IPS-15b (cell line): Measurements from ENCODE around the gene FOXC2.

ENCODE experiments used
- H3K27me3 ChIP-seq: one replicate; pipeline ENCODE4 v1.6.1; 2013; ENCODE audit warnings: low read length; ENCODE audit not compliant: control insufficient read depth, insufficient read depth
- H3K36me3 ChIP-seq: one replicate; pipeline ENCODE4 v1.6.1; 2013; ENCODE audit warnings: low read length; ENCODE audit not compliant: control insufficient read depth, insufficient read depth
- H3K4me1 ChIP-seq: one replicate; pipeline ENCODE4 v1.6.1; 2013; ENCODE audit warnings: mild to moderate bottlenecking, low read length; ENCODE audit not compliant: control insufficient read depth, insufficient read depth
- H3K4me3 ChIP-seq: one replicate; pipeline ENCODE4 v1.5.1; 2013; ENCODE audit warnings: low read depth, low read length
- H3K9ac ChIP-seq: one replicate; pipeline ENCODE4 v1.6.1; 2013; ENCODE audit warnings: low read depth, mild to moderate bottlenecking, low read length
- H3K9me3 ChIP-seq: one replicate; pipeline ENCODE4 v1.6.1; 2013; ENCODE audit warnings: mild to moderate bottlenecking, low read length; ENCODE audit not compliant: control insufficient read depth, insufficient read depth

The FOXC2 gene

GRCh38 chr16:86602521-86602920 is 35.9 kb downstream of the FOXC2 start:
- Histone ChIP-seq H3K4me3 (no peak overlapping the region), H3K4me1 (no peaks in the 10 kb centered on the region), H3K27me3 (no peaks in the 10 kb centered on the region), H3K36me3 (no peaks in the 10 kb centered on the region), H3K9me3 (no peaks in the 10 kb centered on the region), H3K9ac (no peak overlapping the region)

DNA sequence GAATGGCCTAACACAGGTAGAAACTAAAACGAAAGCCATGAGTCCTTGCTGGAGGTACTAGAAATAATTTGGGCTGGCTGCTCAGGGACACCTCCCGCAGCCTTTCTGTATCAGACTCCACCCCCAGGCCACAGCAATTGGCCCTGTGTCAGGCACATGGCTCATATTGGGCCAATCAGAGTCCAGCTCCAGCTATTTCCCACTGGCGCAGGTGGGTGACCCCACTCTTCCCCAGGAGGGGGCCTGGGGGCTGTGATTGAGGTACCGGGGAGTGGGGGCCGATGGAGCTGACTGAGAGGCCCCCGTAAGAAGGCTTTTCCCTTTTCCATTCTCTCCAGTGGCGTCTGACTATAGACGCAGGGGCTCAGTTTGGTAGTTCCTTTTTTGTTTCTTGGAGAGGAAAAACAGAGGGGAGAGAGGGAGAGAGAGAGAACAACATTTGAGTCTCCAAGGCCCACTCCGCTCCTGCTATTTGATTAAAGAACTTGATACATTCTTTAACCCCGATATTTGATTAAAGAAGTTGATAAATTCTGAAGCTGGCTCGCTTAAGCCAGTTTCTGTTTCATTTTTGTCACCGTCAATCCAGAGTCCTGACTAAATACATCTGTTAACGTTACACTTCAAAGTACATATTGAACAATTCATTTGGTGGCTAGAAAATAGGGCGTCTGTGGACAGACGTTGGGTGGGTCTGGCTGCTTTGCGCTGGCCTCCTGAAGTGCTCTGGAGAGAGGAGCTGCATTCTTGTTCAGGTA is 38.0 kb downstream of the FOXC2 start:
- H3K9ac ChIP-seq, result no peak overlapping the region
- no peaks in the 10 kb centered on the region for H3K9me3 ChIP-seq
- H3K36me3 ChIP-seq, result no peaks in the 10 kb centered on the region
- no peaks in the 10 kb centered on the region for H3K4me1 ChIP-seq
- no peaks in the 10 kb centered on the region for H3K27me3 ChIP-seq
- H3K4me3 ChIP-seq, result no peak overlapping the region

DNA sequence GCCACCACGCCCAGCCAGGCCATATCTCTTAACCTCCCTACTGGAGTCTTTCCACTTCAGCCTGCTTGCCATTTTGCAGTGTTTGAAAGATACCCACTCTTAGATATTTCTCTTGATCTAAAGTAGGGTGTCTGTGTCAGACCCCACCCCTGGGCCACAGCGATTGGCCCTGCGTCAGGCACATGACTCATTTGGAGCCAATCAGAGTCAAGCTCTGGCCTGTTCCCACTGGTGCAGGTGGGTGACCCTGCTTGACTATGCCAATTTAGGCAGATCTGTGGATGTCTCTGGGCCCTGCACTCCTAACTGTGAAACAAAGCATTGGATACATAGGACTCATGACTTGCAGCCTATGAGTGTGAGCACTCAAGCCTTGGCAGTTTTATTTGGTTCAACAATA is 39.3 kb downstream of the FOXC2 start:
- H3K9ac ChIP-seq, result no peak overlapping the region
- H3K36me3 ChIP-seq, result no peaks in the 10 kb centered on the region
- H3K4me3 ChIP-seq, result no peak overlapping the region
- H3K4me1 ChIP-seq, result no peaks in the 10 kb centered on the region
- no peaks in the 10 kb centered on the region for H3K27me3 ChIP-seq
- H3K9me3 ChIP-seq, result no peaks in the 10 kb centered on the region

DNA sequence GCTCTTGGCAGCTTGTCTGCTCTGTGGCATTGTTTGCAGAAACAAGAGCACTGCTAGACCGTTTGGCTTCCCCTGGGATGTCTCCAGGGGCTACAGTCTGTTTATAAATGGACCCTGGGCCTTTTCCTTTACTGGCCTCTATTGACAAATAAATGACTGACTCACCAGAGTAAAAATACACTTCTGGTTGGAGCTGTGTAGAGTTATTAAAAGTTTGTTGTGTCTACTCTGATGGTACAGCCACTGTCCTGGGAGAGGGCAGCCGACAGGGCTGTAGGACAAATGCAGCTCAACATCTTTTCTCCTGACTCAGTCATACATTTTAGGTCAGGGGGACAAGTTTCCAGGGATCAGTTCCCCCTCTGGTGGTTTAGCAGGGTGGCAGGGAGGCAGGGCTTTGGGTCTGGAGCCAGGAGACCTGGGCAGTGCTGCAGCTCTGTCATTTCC is 41.7 kb downstream of the FOXC2 start:
- H3K9me3 ChIP-seq, result no peaks in the 10 kb centered on the region

DNA sequence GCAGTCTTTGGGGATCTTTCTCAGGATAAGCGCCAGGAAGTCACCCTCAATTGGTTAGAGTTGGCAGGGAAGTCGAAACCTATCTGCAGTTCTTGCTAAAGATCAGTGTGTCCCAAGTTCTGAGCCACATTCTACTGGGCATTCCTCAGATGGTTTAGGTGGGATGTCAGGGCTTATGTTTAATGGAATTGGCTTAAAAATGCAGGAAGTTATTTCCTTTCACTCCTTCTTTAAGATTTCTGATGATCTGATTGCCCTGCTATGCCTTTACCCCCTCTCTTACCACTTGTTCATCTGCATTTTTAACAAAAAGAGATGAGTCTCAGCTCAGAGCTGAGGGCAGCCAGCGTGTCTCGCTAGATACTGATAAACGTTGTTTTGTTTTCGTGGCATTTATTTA is 42.5 kb downstream of the FOXC2 start:
- no peak overlapping the region for H3K4me3 ChIP-seq
- H3K9me3 ChIP-seq, result no peaks in the 10 kb centered on the region
- no peaks in the 10 kb centered on the region for H3K4me1 ChIP-seq
- H3K36me3 ChIP-seq, result no peaks in the 10 kb centered on the region
- H3K9ac ChIP-seq, result no peak overlapping the region
- H3K27me3 ChIP-seq, result no peaks in the 10 kb centered on the region

More for the DNA sequence above, 41.7 kb downstream of the FOXC2 start:
- H3K27me3 ChIP-seq, result no peaks in the 10 kb centered on the region
- no peaks in the 10 kb centered on the region for H3K4me1 ChIP-seq
- no peak overlapping the region for H3K9ac ChIP-seq
- no peaks in the 10 kb centered on the region for H3K36me3 ChIP-seq
- no peak overlapping the region for H3K4me3 ChIP-seq

DNA sequence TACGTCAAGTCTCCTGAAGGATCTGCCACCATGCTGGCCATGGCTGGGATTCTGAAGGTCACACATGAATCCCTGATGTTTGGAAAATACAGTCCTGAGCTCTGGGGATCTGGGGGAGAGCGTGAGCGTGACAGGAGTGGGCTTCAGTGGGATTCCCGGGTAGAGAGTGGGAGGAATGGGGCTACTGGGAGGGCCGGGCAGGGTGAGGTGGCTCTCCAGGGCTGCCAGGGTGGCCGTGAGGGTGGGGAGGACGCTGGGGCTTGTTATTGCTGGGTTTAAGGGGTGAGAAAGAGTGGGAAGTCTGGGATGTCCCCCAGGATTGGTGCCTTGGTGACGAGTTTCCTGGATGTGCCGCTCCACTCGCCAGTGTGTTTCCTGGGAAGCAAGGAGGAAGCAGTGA is 43.0 kb downstream of the FOXC2 start:
- no peaks in the 10 kb centered on the region for H3K9me3 ChIP-seq
- no peaks in the 10 kb centered on the region for H3K4me1 ChIP-seq
- H3K4me3 ChIP-seq, result no peak overlapping the region
- no peaks in the 10 kb centered on the region for H3K27me3 ChIP-seq
- H3K36me3 ChIP-seq, result no peaks in the 10 kb centered on the region
- no peak overlapping the region for H3K9ac ChIP-seq

DNA sequence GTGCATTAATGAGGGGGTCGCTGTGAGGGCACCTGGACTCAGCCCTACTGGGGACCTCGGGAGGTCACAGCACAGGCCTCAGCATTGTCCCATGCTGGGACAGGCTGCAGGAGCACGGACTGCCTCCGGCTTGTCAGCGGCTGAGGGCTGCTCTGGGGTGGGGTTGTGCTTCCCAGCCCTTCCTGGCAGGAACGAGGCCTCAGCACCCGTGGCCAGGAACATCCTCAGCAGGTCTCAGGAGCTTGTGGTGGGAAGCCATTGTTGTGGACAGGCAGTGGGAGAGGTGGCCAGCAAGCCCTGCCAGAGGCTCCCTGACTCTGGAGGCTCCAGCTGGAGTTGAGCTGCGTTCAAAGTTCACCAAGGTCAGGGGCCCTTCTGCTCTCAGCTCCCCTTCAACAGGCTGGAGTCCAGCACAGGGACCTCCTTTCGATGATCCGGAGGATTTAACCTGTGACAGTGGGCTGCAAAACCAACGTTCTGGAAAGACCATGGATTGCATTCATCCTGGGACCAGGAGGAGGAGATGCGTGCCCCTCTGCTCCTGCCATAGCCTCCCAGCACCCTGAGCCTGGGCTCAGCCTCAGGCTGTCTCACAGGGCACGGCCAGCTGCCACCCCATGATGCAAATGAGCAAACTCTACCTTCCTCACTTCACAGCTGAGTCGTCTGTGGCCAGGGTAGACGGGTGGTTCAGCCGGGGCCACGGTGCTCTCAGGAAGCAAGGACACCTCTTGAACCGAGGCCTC is 44.3 kb downstream of the FOXC2 start:
- H3K4me1 ChIP-seq, result no peaks in the 10 kb centered on the region
- H3K9ac ChIP-seq, result no peak overlapping the region
- no peak overlapping the region for H3K4me3 ChIP-seq
- H3K27me3 ChIP-seq, result no peaks in the 10 kb centered on the region
- no peaks in the 10 kb centered on the region for H3K9me3 ChIP-seq
- H3K36me3 ChIP-seq, result no peaks in the 10 kb centered on the region

- Histone ChIP-seq H3K4me1 (no peaks in the 10 kb centered on the region), H3K36me3 (no peaks in the 10 kb centered on the region), H3K9ac (no peak overlapping the region), H3K27me3 (no peaks in the 10 kb centered on the region), H3K9me3 (no peaks in the 10 kb centered on the region), H3K4me3 (no peak overlapping the region)
These were observed 44.9 kb downstream of the FOXC2 start for GRCh38 chr16:86611525-86611855.

GRCh38 chr16:86611941-86612340 is 45.3 kb downstream of the FOXC2 start:
- Histone ChIP-seq H3K9ac (no peak overlapping the region), H3K9me3 (no peaks in the 10 kb centered on the region), H3K27me3 (no peaks in the 10 kb centered on the region), H3K4me3 (no peak overlapping the region), H3K36me3 (no peaks in the 10 kb centered on the region), H3K4me1 (no peaks in the 10 kb centered on the region)

GRCh38 chr16:86614699-86615098 is 48.1 kb downstream of the FOXC2 start:
- H3K9ac ChIP-seq, result no peak overlapping the region
- H3K4me3 ChIP-seq, result no peak overlapping the region
- no peaks in the 10 kb centered on the region for H3K9me3 ChIP-seq
- H3K27me3 ChIP-seq, result no peaks in the 10 kb centered on the region
- no peaks in the 10 kb centered on the region for H3K36me3 ChIP-seq
- H3K4me1 ChIP-seq, result no peaks in the 10 kb centered on the region

- Histone ChIP-seq H3K4me1 (no peaks in the 10 kb centered on the region), H3K4me3 (no peak overlapping the region), H3K27me3 (no peaks in the 10 kb centered on the region), H3K36me3 (no peaks in the 10 kb centered on the region), H3K9ac (no peak overlapping the region), H3K9me3 (no peaks in the 10 kb centered on the region)
These were observed 50.3 kb downstream of the FOXC2 start for GRCh38 chr16:86616906-86617305.
